ENCODE measurements around the gene CALHM5. TPM values are rescaled to one million over a fixed set of nuclear protein-coding genes. Genes with fewer than 3 reads are reported as not detected.

The CALHM5 gene
- total RNA-seq, 4 donors from 2014 or later = 0.48 to 6.0 (median 1.4) TPM

Other genes with a start within 250 kb of the CALHM5 start
- gene TSPYL1, start 231.7 kb upstream of the CALHM5 start, total RNA-seq = 10 to 100 TPM; 43.5 to 94.0 (median 65.1) TPM
- 100 to 1,000 TPM in 2 of 4 donors, 10 to 100 TPM in 2; 80.9 to 145 (median 100) TPM for gene DSE, start 140.7 kb upstream of the CALHM5 start, total RNA-seq
- 1 to 10 TPM; 1.6 to 9.5 (median 5.3) TPM for gene CALHM6, start 50.3 kb upstream of the CALHM5 start, total RNA-seq
- under 1 TPM in 1 of 4 donors, not detected in 3; 0.63 TPM for gene TRAPPC3L, start 34.0 kb downstream of the CALHM5 start, total RNA-seq
- not detected for gene CALHM4, start 42.1 kb downstream of the CALHM5 start, total RNA-seq
- gene RWDD1, start 59.9 kb downstream of the CALHM5 start, total RNA-seq = 10 to 100 TPM; 28.2 to 44.7 (median 40.2) TPM
- 1 to 10 TPM in 1 of 4 donors, under 1 TPM in 2, not detected in 1; 0.47 to 2.0 (median 0.84) TPM for gene RSPH4A, start 104.8 kb downstream of the CALHM5 start, total RNA-seq
- 10 to 100 TPM in 2 of 4 donors, 1 to 10 TPM in 2; 6.2 to 12.5 (median 9.2) TPM for gene ZUP1, start 157.1 kb downstream of the CALHM5 start, total RNA-seq
- gene KPNA5, start 169.6 kb downstream of the CALHM5 start, total RNA-seq = 1 to 10 TPM; 5.8 to 9.8 (median 8.5) TPM